AG09319 (cell line): ENCODE data around the gene ALOX12.

Experiments
- DNase-seq: peaks from one replicate; pipeline ENCODE4 v3.0.0-alpha.2; 2010; ENCODE audit warnings: low read depth; ENCODE audit errors: extremely low read depth
- TF ChIP-seq, protein P1 (sequence below): IDR thresholded peaks from 2 replicates; pipeline ENCODE4 v1.5.1; 2011; ENCODE audit warnings: low read depth, mild to moderate bottlenecking, inconsistent platforms, low read length, moderate library complexity

Gene ALOX12

DNA sequence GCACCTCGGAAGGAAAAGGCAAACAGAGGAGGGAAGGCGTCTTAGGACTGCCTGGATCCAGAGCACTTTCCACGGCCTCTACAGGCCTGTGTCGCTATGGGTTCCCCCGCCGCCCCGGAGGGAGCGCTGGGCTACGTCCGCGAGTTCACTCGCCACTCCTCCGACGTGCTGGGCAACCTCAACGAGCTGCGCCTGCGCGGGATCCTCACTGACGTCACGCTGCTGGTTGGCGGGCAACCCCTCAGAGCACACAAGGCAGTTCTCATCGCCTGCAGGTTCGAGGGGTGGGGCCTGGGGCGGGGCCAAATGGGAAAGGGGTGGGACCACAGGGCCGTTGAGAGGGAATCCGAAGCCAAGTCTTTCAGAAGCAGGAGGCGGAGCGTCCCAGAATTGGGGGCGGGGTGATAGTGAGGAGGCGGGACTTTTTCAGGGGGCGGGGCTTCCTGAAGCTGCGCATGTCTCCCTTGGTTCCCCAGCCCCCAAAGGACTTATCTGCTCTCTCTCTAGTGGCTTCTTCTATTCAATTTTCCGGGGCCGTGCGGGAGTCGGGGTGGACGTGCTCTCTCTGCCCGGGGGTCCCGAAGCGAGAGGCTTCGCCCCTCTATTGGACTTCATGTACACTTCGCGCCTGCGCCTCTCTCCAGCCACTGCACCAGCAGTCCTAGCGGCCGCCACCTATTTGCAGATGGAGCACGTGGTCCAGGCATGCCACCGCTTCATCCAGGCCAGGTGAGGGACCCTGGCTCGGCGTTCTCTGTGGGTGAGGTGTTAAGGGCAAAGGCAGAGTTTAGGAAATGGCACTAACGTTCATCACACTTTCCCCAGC lies 27.9 kb downstream of the ALOX12 start:
- no peak for DNase-seq
- TF ChIP-seq, protein P1, sequence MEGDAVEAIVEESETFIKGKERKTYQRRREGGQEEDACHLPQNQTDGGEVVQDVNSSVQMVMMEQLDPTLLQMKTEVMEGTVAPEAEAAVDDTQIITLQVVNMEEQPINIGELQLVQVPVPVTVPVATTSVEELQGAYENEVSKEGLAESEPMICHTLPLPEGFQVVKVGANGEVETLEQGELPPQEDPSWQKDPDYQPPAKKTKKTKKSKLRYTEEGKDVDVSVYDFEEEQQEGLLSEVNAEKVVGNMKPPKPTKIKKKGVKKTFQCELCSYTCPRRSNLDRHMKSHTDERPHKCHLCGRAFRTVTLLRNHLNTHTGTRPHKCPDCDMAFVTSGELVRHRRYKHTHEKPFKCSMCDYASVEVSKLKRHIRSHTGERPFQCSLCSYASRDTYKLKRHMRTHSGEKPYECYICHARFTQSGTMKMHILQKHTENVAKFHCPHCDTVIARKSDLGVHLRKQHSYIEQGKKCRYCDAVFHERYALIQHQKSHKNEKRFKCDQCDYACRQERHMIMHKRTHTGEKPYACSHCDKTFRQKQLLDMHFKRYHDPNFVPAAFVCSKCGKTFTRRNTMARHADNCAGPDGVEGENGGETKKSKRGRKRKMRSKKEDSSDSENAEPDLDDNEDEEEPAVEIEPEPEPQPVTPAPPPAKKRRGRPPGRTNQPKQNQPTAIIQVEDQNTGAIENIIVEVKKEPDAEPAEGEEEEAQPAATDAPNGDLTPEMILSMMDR, result no peak

DNA sequence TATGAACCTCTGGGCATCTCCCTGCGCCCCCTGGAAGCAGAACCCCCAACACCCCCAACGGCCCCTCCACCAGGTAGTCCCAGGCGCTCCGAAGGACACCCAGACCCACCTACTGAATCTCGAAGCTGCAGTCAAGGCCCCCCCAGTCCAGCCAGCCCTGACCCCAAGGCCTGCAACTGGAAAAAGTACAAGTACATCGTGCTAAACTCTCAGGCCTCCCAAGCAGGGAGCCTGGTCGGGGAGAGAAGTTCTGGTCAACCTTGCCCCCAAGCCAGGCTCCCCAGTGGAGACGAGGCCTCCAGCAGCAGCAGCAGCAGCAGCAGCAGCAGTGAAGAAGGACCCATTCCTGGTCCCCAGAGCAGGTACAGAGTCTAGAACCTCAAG lies 28.5 kb downstream of the ALOX12 start:
- TF ChIP-seq, protein P1, result no peak
- DNase-seq, result no peak

DNA sequence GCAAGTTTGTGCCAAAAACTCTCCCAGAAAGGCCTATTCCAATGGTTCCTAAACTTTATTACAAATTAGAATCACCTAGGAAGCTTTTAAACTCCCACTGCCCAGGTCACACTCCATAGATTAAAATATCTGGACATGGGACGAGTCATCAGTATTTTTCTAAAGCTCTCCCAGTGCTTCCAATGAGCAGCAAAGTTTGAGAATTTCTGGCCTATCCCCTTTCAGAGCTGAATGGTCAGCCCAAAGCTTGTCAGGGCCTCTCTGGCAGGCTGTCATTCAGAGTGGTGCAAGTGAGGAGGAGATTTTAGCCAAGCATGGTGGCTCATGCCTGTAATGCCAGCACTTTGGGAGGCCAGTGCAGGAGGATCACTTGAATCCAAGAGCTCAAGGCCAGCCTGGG lies 29.4 kb downstream of the ALOX12 start:
- TF ChIP-seq, protein P1, result no peak
- DNase-seq, result no peak

DNA sequence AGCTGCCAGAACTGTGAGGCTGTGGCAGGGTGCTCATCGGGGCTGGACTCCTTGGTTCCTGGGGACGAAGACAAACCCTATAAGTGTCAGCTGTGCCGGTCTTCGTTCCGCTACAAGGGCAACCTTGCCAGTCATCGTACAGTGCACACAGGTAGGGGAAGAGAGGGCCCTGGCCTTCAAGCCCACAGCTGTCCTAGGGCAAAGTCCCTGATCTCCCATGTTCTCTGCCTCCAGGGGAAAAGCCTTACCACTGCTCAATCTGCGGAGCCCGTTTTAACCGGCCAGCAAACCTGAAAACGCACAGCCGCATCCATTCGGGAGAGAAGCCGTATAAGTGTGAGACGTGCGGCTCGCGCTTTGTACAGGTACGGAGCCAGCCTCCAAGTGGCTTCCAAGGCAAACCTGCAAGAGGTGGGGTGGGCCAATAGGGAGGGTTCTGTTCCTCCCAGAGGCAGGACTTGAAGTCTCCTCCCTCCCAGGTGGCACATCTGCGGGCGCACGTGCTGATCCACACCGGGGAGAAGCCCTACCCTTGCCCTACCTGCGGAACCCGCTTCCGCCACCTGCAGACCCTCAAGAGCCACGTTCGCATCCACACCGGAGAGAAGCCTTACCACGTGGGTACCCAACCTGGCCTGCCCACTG lies 30.7 kb downstream of the ALOX12 start:
- no peak for DNase-seq
- TF ChIP-seq, protein P1, result no peak

DNA sequence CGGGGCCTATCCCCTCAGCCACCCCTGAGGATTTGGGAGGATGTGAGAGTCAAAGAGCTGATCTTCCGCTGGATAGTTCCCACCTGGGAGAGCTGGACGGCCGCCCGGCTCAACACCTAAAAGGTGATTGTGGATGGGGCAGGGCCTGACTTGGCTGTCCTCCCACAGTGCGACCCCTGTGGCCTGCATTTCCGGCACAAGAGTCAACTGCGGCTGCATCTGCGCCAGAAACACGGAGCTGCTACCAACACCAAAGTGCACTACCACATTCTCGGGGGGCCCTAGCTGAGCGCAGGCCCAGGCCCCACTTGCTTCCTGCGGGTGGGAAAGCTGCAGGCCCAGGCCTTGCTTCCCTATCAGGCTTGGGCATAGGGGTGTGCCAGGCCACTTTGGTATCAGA lies 31.5 kb downstream of the ALOX12 start:
- TF ChIP-seq, protein P1, result no peak
- DNase-seq, result no peak

DNA sequence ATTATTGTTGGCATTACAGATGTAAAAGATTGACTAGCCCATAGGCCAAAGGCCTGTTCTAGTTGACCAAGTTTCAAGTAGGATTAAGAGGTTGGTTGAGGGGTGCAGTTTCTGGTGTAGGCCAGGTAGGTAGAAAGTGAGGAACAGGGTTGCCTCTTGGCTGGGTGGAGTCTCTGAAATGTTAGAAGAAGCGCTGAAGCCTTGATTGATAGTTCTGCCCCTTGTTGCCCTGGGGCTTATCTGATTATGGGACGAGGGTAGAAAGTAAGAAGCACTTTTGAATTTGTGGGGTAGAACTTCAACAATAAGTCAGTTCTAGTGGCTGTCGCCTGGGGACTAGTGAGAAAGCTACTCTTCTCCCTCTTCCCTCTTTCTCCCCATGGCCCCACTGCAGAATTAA lies 33.2 kb downstream of the ALOX12 start:
- TF ChIP-seq, protein P1, result no peak
- no peak for DNase-seq

DNA sequence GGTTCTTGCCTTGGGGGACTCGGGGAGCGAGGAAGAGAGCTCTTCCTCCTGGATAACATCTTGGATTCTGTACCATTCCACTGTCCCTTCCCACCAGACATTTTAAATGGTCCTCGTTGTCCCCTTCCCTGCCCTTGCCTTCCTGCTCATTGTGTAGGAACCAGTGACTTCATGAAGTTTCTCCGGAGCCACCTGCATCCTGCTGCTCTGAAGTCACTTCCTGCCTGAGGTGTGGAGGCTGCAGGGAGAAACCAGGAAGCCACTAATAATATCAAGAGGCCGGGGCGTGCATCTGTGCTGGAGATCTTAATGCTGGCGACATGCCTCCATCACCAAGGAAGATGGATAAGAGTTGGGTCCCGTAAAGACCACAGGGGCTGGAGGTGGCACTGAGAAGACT lies 33.8 kb downstream of the ALOX12 start:
- DNase-seq, result no peak
- TF ChIP-seq, protein P1, result no peak
